ENCODE measurements around the gene RIC3. TPM values are rescaled to one million over a fixed set of nuclear protein-coding genes. Genes with fewer than 3 reads are reported as not detected.
A peak's percentile ranks its signal among the peaks of the same experiment; 100 is the strongest.

The RIC3 gene
- total RNA-seq = 10 to 100 TPM in 2 of 4 donors, 1 to 10 TPM in 2; 7.9 to 28.4 (median 18.5) TPM

- intact Hi-C loops (cut with DNase I; ENCODE audit: low total_unique reads) = no loop called here
- H3K4me3 ChIP-seq = peak within 1 kb of the TSS; percentile 60 to 70
- peaks cover 0 to 3% of the 10 kb centered on the region in 2 donors for H3K27me3 ChIP-seq
- H3K36me3 ChIP-seq = no peaks in the 10 kb centered on the region
- no peak for TF ChIP-seq POLR2A (IDR thresholded peaks at IDR 0.05)
- no peak for TF ChIP-seq CTCF (IDR thresholded peaks at IDR 0.05)
- no peaks in the 10 kb centered on the region for H3K9me3 ChIP-seq
- no peak within 1 kb of the TSS for H3K27ac ChIP-seq
- H3K4me1 ChIP-seq = no peaks in the 10 kb centered on the region
- DNase-seq = peak; percentile 17 to 40
Observed at GRCh38 chr11:8168485-8169257, at the start of gene RIC3. RIC3 (minus strand) TSS chr11:8169025; CDS start chr11:8168989, 36 bp downstream.

GRCh38 chr11:8218409-8218808 lies 49.6 kb upstream of the RIC3 start:
- no peak for DNase-seq
- no peak for TF ChIP-seq POLR2A (IDR thresholded peaks at IDR 0.05)
- no peak for TF ChIP-seq CTCF (IDR thresholded peaks at IDR 0.05)
- intact Hi-C loops (cut with DNase I; ENCODE audit: low total_unique reads) = no loop called here

GRCh38 chr11:8217926-8218325 lies 49.1 kb upstream of the RIC3 start:
- intact Hi-C loops (cut with DNase I; ENCODE audit: low total_unique reads) = no loop called here
- no peak overlapping the region for H3K27ac ChIP-seq
- TF ChIP-seq CTCF (IDR thresholded peaks at IDR 0.05) (no peak), POLR2A (IDR thresholded peaks at IDR 0.05) (no peak)
- H3K36me3 ChIP-seq = no peaks in the 10 kb centered on the region
- no peak overlapping the region for H3K4me3 ChIP-seq
- DNase-seq = no peak
- no peaks in the 10 kb centered on the region for H3K27me3 ChIP-seq
- H3K9me3 ChIP-seq = no peaks in the 10 kb centered on the region
- no peaks in the 10 kb centered on the region for H3K4me1 ChIP-seq

More at GRCh38 chr11:8218409-8218808, 49.6 kb upstream of the RIC3 start:
- Histone ChIP-seq H3K4me3 (no peak overlapping the region), H3K4me1 (no peaks in the 10 kb centered on the region), H3K9me3 (no peaks in the 10 kb centered on the region), H3K27me3 (no peaks in the 10 kb centered on the region), H3K36me3 (no peaks in the 10 kb centered on the region), H3K27ac (no peak overlapping the region)

GRCh38 chr11:8217136-8217535 lies 48.3 kb upstream of the RIC3 start:
- Histone ChIP-seq H3K27ac (no peak overlapping the region), H3K27me3 (no peaks in the 10 kb centered on the region), H3K4me1 (no peaks in the 10 kb centered on the region), H3K9me3 (no peaks in the 10 kb centered on the region), H3K36me3 (no peaks in the 10 kb centered on the region), H3K4me3 (no peak overlapping the region)
- TF ChIP-seq CTCF (IDR thresholded peaks at IDR 0.05) (no peak), POLR2A (IDR thresholded peaks at IDR 0.05) (no peak)
- DNase-seq = no peak
- intact Hi-C loops (cut with DNase I; ENCODE audit: low total_unique reads) = no loop called here

GRCh38 chr11:8213376-8213775 lies 44.6 kb upstream of the RIC3 start:
- Histone ChIP-seq H3K27me3 (no peaks in the 10 kb centered on the region), H3K9me3 (no peaks in the 10 kb centered on the region), H3K36me3 (no peaks in the 10 kb centered on the region), H3K4me3 (no peak overlapping the region), H3K27ac (no peak overlapping the region), H3K4me1 (no peaks in the 10 kb centered on the region)
- intact Hi-C loops (cut with DNase I; ENCODE audit: low total_unique reads) = no loop called here
- no peak for DNase-seq
- TF ChIP-seq POLR2A (IDR thresholded peaks at IDR 0.05) = no peak
- TF ChIP-seq CTCF (IDR thresholded peaks at IDR 0.05) = no peak

All from uterus (tissue), 4 donors.